Stimulated activated naive CD8-positive, alpha-beta T cell treated with anti-CD3 and anti-CD28 coated beads, Interleukin-15, Interleukin-2, amounts not matched to agents 100 ng/mL and 50 ng/mL, for 24 hours (primary cell): Measurements from ENCODE around the gene NGB.
"Not testable (repeated sequence)": the region's sequence is repeated elsewhere in the genome, so short reads cannot be mapped to it uniquely, and the experiment has no call there.

ENCODE experiments used
- H3K27ac Mint-ChIP-seq: one replicate; pipeline ENCODE4 v1.8.0; 2021; ENCODE audit warnings: mild to moderate bottlenecking, mixed read lengths
- H3K27me3 Mint-ChIP-seq: one replicate; pipeline ENCODE4 v1.8.0; 2021; ENCODE audit warnings: mixed read lengths
- H3K36me3 Mint-ChIP-seq: one replicate; pipeline ENCODE4 v1.8.0; 2021; ENCODE audit warnings: low read depth, mixed read lengths
- H3K4me1 Mint-ChIP-seq: one replicate; pipeline ENCODE4 v1.8.0; 2021; ENCODE audit warnings: low read depth, mixed read lengths
- H3K4me3 Mint-ChIP-seq: one replicate; pipeline ENCODE4 v1.8.0; 2021; ENCODE audit warnings: mild to moderate bottlenecking, mixed read lengths
- H3K9me3 Mint-ChIP-seq: one replicate; pipeline ENCODE4 v1.8.0; 2021; ENCODE audit warnings: mixed read lengths

Gene NGB

DNA sequence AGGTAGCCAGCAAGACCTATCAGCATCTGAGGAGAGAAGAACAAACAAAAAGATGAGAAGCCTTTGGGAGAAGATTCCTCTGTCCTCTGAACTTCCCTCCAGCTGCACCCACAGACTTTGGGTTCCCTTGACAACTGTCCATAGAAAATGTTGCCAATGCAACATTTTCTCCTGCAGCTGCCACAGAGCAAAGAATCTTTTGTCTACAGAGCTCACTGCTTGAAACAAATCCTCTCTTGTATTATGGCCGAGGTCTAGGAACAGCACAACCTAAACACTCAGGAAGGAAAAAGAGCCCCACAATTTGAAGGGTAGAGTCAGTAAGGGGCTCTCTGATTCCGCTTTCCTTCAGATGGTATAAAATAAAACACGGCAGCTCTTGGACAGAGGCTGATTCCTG, 35.4 kb upstream of the NGB start:
- no peaks in the 10 kb centered on the region for H3K9me3 Mint-ChIP-seq
- peak overlapping the region; percentile 14 for H3K27ac Mint-ChIP-seq
- no peaks in the 10 kb centered on the region for H3K27me3 Mint-ChIP-seq
- H3K36me3 Mint-ChIP-seq, result peaks cover 11% of the 10 kb centered on the region
- no peak overlapping the region for H3K4me3 Mint-ChIP-seq
- H3K4me1 Mint-ChIP-seq, result peaks cover 37% of the 10 kb centered on the region

DNA sequence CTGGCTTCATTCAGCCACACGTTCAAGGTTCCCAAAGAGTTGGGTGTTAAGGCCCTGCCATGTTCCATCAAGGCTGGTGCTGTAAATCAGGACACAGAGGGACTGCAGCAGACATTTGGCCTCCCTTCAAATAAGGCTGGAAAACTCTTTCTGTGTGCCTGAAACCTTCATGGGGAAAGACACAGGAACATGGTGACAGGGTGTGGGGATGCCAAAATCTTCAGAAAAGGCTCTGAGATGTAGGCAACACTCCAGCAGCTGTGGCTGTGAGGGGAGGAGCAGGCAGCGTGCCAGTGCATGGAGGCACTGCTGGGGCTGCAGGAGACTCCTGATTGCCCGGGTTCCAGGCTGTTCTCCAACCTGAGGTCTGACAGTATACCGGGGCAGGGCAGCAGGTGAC, 34.7 kb upstream of the NGB start:
- H3K27me3 Mint-ChIP-seq, result no peaks in the 10 kb centered on the region
- peaks cover 8% of the 10 kb centered on the region for H3K36me3 Mint-ChIP-seq
- H3K27ac Mint-ChIP-seq, result no peak overlapping the region
- no peaks in the 10 kb centered on the region for H3K9me3 Mint-ChIP-seq
- no peak overlapping the region for H3K4me3 Mint-ChIP-seq
- H3K4me1 Mint-ChIP-seq, result peaks cover 37% of the 10 kb centered on the region

GRCh38 chr14:77303417-77304156, 32.6 kb upstream of the NGB start:
- Mint-ChIP-seq H3K9me3 (no peaks in the 10 kb centered on the region), H3K4me3 (peak overlapping the region; percentile 6), H3K27ac (peak overlapping the region; percentile 85), H3K36me3 (peaks cover 10% of the 10 kb centered on the region), H3K4me1 (peaks cover 37% of the 10 kb centered on the region), H3K27me3 (no peaks in the 10 kb centered on the region)

DNA sequence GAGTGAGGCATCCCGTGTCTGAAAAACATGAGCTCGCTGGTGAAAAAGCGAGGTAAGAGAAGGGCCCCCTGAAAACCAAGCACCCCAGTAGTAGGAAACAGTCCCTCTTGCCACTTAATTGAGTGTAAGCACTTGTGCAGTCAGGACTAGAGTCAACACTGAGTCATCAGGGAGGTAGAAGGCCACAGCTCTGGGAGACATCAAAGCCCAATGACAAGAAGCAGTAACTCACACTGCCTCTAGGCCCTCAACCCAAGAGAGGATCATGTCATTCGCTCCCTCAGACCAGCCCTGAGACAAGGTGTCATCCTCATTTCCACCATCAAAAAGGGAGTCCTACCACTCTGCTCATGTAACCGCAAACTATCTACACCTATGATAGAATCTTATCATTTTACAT, 31.9 kb upstream of the NGB start:
- peaks cover 37% of the 10 kb centered on the region for H3K4me1 Mint-ChIP-seq
- H3K27me3 Mint-ChIP-seq, result no peaks in the 10 kb centered on the region
- no peaks in the 10 kb centered on the region for H3K9me3 Mint-ChIP-seq
- peaks cover 13% of the 10 kb centered on the region for H3K36me3 Mint-ChIP-seq
- H3K27ac Mint-ChIP-seq, result peak overlapping the region; percentile 85
- H3K4me3 Mint-ChIP-seq, result no peak overlapping the region

DNA sequence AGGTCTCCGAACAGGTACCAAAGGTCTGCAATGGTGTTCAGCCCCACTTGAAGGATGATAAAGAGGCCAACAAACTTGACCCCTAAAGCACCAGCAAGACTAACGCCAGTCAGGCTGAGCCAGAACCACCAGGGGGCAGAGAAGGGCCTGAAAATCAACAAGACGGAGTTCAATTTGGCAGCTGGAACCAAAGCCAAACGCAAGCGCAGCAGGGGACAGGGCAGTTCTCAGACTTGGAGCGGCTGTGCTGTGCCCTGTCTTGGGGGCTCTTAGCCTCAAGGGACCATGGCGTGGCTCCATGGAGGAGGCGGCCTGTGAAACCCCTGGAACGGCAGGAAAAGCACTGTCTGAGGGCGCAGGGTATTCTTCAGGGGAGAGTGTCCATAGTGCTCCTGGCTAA, 30.1 kb upstream of the NGB start:
- H3K36me3 Mint-ChIP-seq, result peaks cover 17% of the 10 kb centered on the region
- H3K4me1 Mint-ChIP-seq, result peaks cover 24% of the 10 kb centered on the region
- H3K27ac Mint-ChIP-seq, result no peak overlapping the region
- no peaks in the 10 kb centered on the region for H3K9me3 Mint-ChIP-seq
- H3K4me3 Mint-ChIP-seq, result no peak overlapping the region
- H3K27me3 Mint-ChIP-seq, result no peaks in the 10 kb centered on the region

GRCh38 chr14:77299771-77300170, 28.8 kb upstream of the NGB start:
- H3K4me3 Mint-ChIP-seq, result no peak overlapping the region
- no peaks in the 10 kb centered on the region for H3K27me3 Mint-ChIP-seq
- H3K36me3 Mint-ChIP-seq, result peaks cover 19% of the 10 kb centered on the region
- H3K4me1 Mint-ChIP-seq, result peaks cover 24% of the 10 kb centered on the region
- H3K9me3 Mint-ChIP-seq, result no peaks in the 10 kb centered on the region
- no peak overlapping the region for H3K27ac Mint-ChIP-seq

GRCh38 chr14:77296906-77297305, 25.9 kb upstream of the NGB start:
- H3K4me3 Mint-ChIP-seq, result no peak overlapping the region
- no peaks in the 10 kb centered on the region for H3K9me3 Mint-ChIP-seq
- H3K4me1 Mint-ChIP-seq, result no peaks in the 10 kb centered on the region
- peaks cover 17% of the 10 kb centered on the region for H3K36me3 Mint-ChIP-seq
- no peak overlapping the region for H3K27ac Mint-ChIP-seq
- no peaks in the 10 kb centered on the region for H3K27me3 Mint-ChIP-seq

- H3K27ac Mint-ChIP-seq, result no peak overlapping the region
- no peak overlapping the region for H3K4me3 Mint-ChIP-seq
- no peaks in the 10 kb centered on the region for H3K4me1 Mint-ChIP-seq
- H3K27me3 Mint-ChIP-seq, result no peaks in the 10 kb centered on the region
- H3K9me3 Mint-ChIP-seq, result no peaks in the 10 kb centered on the region
- H3K36me3 Mint-ChIP-seq, result peaks cover 17% of the 10 kb centered on the region
Measured at GRCh38 chr14:77296155-77296554, 25.1 kb upstream of the NGB start.

- H3K4me3 Mint-ChIP-seq, result no peak overlapping the region
- H3K27ac Mint-ChIP-seq, result no peak overlapping the region
- no peaks in the 10 kb centered on the region for H3K9me3 Mint-ChIP-seq
- no peaks in the 10 kb centered on the region for H3K27me3 Mint-ChIP-seq
- no peaks in the 10 kb centered on the region for H3K4me1 Mint-ChIP-seq
- H3K36me3 Mint-ChIP-seq, result peaks cover 16% of the 10 kb centered on the region
Measured at GRCh38 chr14:77290705-77291104, 19.7 kb upstream of the NGB start.

DNA sequence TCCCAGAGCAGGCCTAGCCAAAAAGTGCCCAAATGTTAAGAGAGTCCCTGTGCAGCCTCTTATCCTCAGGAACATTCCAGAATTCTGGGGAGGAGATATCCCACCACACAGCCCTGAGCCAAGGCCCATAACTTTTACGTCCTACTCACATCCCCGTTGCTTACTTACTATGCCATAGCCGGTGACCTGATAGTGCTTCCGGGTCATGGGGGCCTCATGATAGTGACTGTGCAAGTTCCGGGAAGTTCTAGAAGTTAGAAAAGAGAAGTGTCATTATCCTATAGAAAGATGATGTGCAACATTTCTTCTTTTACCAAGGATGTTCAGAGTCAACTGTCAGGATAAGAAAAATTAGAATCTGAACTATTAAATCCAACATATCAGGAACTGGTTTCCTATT, 15.6 kb upstream of the NGB start:
- H3K4me3 Mint-ChIP-seq, result no peak overlapping the region
- H3K27ac Mint-ChIP-seq, result no peak overlapping the region
- H3K9me3 Mint-ChIP-seq, result no peaks in the 10 kb centered on the region
- no peaks in the 10 kb centered on the region for H3K4me1 Mint-ChIP-seq
- H3K36me3 Mint-ChIP-seq, result peaks cover 33% of the 10 kb centered on the region
- H3K27me3 Mint-ChIP-seq, result no peaks in the 10 kb centered on the region

GRCh38 chr14:77284466-77284865, 13.5 kb upstream of the NGB start:
- Mint-ChIP-seq H3K36me3 (peaks cover 36% of the 10 kb centered on the region), H3K9me3 (no peaks in the 10 kb centered on the region), H3K4me1 (no peaks in the 10 kb centered on the region), H3K27me3 (no peaks in the 10 kb centered on the region), H3K4me3 (no peak overlapping the region), H3K27ac (no peak overlapping the region)

- H3K9me3 Mint-ChIP-seq, result no peaks in the 10 kb centered on the region
- no peak overlapping the region for H3K4me3 Mint-ChIP-seq
- no peak overlapping the region for H3K27ac Mint-ChIP-seq
- peaks cover 40% of the 10 kb centered on the region for H3K36me3 Mint-ChIP-seq
- H3K27me3 Mint-ChIP-seq, result no peaks in the 10 kb centered on the region
- no peaks in the 10 kb centered on the region for H3K4me1 Mint-ChIP-seq
Measured at GRCh38 chr14:77284066-77284465, 13.1 kb upstream of the NGB start.

DNA sequence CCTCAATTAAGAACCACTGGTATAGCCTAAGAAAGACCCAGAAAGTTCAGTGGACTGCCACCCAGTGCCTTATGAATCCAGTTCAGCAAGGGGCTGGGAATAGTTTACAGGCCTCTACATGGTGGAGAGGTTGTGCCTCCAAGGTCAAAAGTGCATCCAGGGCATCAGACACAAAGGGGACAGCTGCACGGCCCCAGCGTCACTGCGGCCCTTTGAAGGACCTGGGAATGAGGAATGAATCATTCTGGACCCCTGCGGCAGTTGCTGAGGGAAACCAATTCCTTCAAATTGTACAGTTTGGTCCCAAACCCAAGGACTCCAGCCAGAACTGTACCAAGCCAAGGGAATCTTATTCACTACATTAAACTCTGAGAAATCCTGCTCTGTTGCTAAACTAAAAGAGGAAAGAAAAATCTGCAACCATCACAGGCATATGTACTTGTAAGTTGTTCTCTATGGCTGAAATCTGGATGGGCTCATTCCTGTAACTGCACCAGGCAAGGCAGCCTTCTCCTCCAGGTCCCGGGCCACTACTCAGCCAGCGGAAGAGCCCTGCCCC, 10.9 kb upstream of the NGB start:
- H3K27me3 Mint-ChIP-seq, result no peaks in the 10 kb centered on the region
- H3K9me3 Mint-ChIP-seq, result no peaks in the 10 kb centered on the region
- H3K36me3 Mint-ChIP-seq, result peaks cover 36% of the 10 kb centered on the region
- no peak overlapping the region for H3K27ac Mint-ChIP-seq
- no peaks in the 10 kb centered on the region for H3K4me1 Mint-ChIP-seq
- no peak overlapping the region for H3K4me3 Mint-ChIP-seq

GRCh38 chr14:77280921-77281320, 9.9 kb upstream of the NGB start:
- H3K4me3 Mint-ChIP-seq, H3K27me3 Mint-ChIP-seq, H3K9me3 Mint-ChIP-seq, H3K27ac Mint-ChIP-seq, H3K4me1 Mint-ChIP-seq: not testable (repeated sequence)
- H3K36me3 Mint-ChIP-seq, result peaks cover 32% of the 10 kb centered on the region

GRCh38 chr14:77279719-77280118, 8.7 kb upstream of the NGB start:
- Mint-ChIP-seq H3K36me3 (peaks cover 20% of the 10 kb centered on the region), H3K27ac (no peak overlapping the region), H3K9me3 (no peaks in the 10 kb centered on the region), H3K27me3 (no peaks in the 10 kb centered on the region), H3K4me1 (no peaks in the 10 kb centered on the region), H3K4me3 (no peak overlapping the region)
